Measurements from ENCODE around the gene RBPJ. TPM values are rescaled to one million over a fixed set of nuclear protein-coding genes. Genes with fewer than 3 reads are reported as not detected.

The RBPJ gene
- total and polyA plus RNA-seq, 2 of the 8 experiments (the other 6 are each of a cell fraction or from before 2014, with no cell fraction given) = 65.5 to 217 TPM

- Histone ChIP-seq H3K4me3 (ENCODE audit: extremely low read depth in 1 of 4, insufficient read depth in 2 of 4, low read depth in 3 of 4, low read length in 4 of 4) (no peak overlapping the region), H3K9me3 (ENCODE audit: insufficient read depth in 2 of 2, low read depth in 1 of 2, low read length in 1 of 2) (no peaks in the 10 kb centered on the region), H4K20me1 (replicated peaks in 1 of 2; ENCODE audit: control insufficient read depth in 1 of 2, insufficient read depth in 2 of 2, low read length in 2 of 2) (peaks cover 8 to 16% of the 10 kb centered on the region in 2 experiments), H3K23ac (ENCODE audit: insufficient read length) (no peak overlapping the region), H2AFZ (ENCODE audit: low read length) (no peak overlapping the region), H3K27me3 (replicated peaks in 1 of 4; ENCODE audit: control insufficient read depth in 3 of 4, extremely low read depth in 1 of 4, insufficient read depth in 3 of 4, low read length in 3 of 4) (no peaks in the 10 kb centered on the region), H2BK20ac (ENCODE audit: low read length) (no peak overlapping the region), H3K9ac (replicated peaks in 1 of 4; ENCODE audit: extremely low read depth in 1 of 4, low read depth in 3 of 4, low read length in 3 of 4) (no peak overlapping the region), H4K8ac (ENCODE audit: extremely low read depth, insufficient read depth, low read length) (no peak overlapping the region), H4K5ac (ENCODE audit: insufficient read length, low read depth, low read length) (no peak overlapping the region), H2BK12ac (ENCODE audit: low read depth, low read length) (no peak overlapping the region), H3K36me3 (ENCODE audit: control insufficient read depth in 2 of 4, insufficient read depth in 4 of 4, low read length in 3 of 4) (peaks cover 0 to 5% (median 0%) of the 10 kb centered on the region in 4 experiments; a peak in 1 of 8 replicates), H3K79me2 (ENCODE audit: control insufficient read depth in 1 of 2, insufficient read depth in 2 of 2, low read length in 2 of 2) (peaks cover 21 to 100% of the 10 kb centered on the region in 2 experiments), H3K56ac (replicated peaks; ENCODE audit: insufficient read length, low read depth, low read length) (no peak overlapping the region), H3K4me1 (replicated peaks in 1 of 4; ENCODE audit: control insufficient read depth in 3 of 4, insufficient read depth in 4 of 4, low read length in 3 of 4) (peaks cover 0 to 14% (median 7%) of the 10 kb centered on the region in 4 experiments; a peak in 3 of 7 replicates), H3K27ac (ENCODE audit: low read depth, low read length) (no peak overlapping the region), H2BK5ac (ENCODE audit: low read depth, low read length) (no peak overlapping the region), H3K18ac (ENCODE audit: extremely low read depth, low read length) (no peak overlapping the region), H4K91ac (replicated peaks; ENCODE audit: insufficient read length, low read length) (no peak overlapping the region), H3K14ac (ENCODE audit: insufficient read length) (no peak overlapping the region), H3K4me2 (ENCODE audit: insufficient read depth in 1 of 2, low read depth in 2 of 2, low read length in 2 of 2) (no peak overlapping the region), H3K4ac (replicated peaks; ENCODE audit: insufficient read length, low read depth, low read length) (no peak overlapping the region), H3K23me2 (ENCODE audit: low read depth, low read length) (no peaks in the 10 kb centered on the region), H2AK5ac (ENCODE audit: low read depth, low read length) (no peak overlapping the region), H2BK15ac (ENCODE audit: low read length) (no peak overlapping the region), H2BK120ac (replicated peaks; ENCODE audit: low read depth, low read length) (no peak overlapping the region), H3K79me1 (ENCODE audit: low read depth, low read length) (no peaks in the 10 kb centered on the region)
- ChIA-PET POLR2A (ENCODE audit: partially characterized antibody) (no interaction called here), CTCF (ENCODE audit: partially characterized antibody) (interaction anchor here (0.9 to 3.3 kb wide), 3 partner anchors 38 to 44 kb away, joined by 3 to 15 read pairs (median 3); no protein-coding TSS in a partner anchor)
- DNase-seq (ENCODE audit: low read depth in 1 of 2, low spot score in 2 of 2) = no peak
- WGBS, 2 experiments (ENCODE audit: extremely low coverage in 1 of 2, insufficient coverage in 1 of 2, insufficient read length in 1 of 2, insufficient replicate concordance in 2 of 2, low coverage in 1 of 2, low lambda C conversion rate in 2 of 2, missing lambda C conversion rate in 1 of 2) = 91% methylated on average over 2 of the region's 2 CpGs; no CpG with 5 or more reads in 1 of the 2 experiments
- no peak for FAIRE-seq
- TF ChIP-seq KDM4A (IDR thresholded peaks at IDR 0.05; ENCODE audit: low read depth, low read length, severe bottlenecking) (no peak), USF2 (IDR thresholded peaks at IDR 0.05; ENCODE audit: low read length) (no peak), MAX (IDR thresholded peaks at IDR 0.05) (no peak), BRCA1 (IDR thresholded peaks at IDR 0.05; ENCODE audit: low read depth, low read length) (no peak), POLR2AphosphoS5 (IDR thresholded peaks at IDR 0.05; ENCODE audit: low read depth, low read length) (no peak), E2F6 (IDR thresholded peaks at IDR 0.05) (no peak), TCF12 (IDR thresholded peaks at IDR 0.05; ENCODE audit: low read depth, low read length) (no peak), RFX5 (IDR thresholded peaks at IDR 0.05; ENCODE audit: borderline replicate concordance, low read depth, low read length) (no peak), RAD21 (IDR thresholded peaks at IDR 0.05 in 1 of 2, conservative IDR thresholded peaks at IDR 0.05 in 1 of 2; ENCODE audit: low read depth in 2 of 2, low read length in 2 of 2) (no peak), ATF2 (IDR thresholded peaks at IDR 0.05; ENCODE audit: low read length) (no peak)
Measured at GRCh38 chr4:26369132-26369531, 48.3 kb downstream of the RBPJ start.

All from H1 (cell line).